ENCODE results near the gene ZNF583.

The ZNF583 gene

GRCh38 chr19:56405062-56405461, 930 bp downstream of the ZNF583 start:
- TF ChIP-seq SIN3A (IDR thresholded peaks at IDR 0.05; ENCODE audit: borderline replicate concordance, insufficient read depth, low read length) (no peak), REST (IDR thresholded peaks at IDR 0.05; ENCODE audit: insufficient read depth in 1 of 2, low read depth in 2 of 2, low read length in 2 of 2) (no peak), POLR2AphosphoS5 (IDR thresholded peaks at IDR 0.05; ENCODE audit: low read depth, low read length) (no peak), FOXP2 (optimal IDR thresholded peaks at IDR 0.05; ENCODE audit: borderline replicate concordance, extremely low read depth, extremely low read length, insufficient read depth) (no peak), TAF1 (IDR thresholded peaks at IDR 0.05; ENCODE audit: borderline replicate concordance, insufficient read depth, low read length) (no peak)

- TF ChIP-seq TAF1 (IDR thresholded peaks at IDR 0.05; ENCODE audit: borderline replicate concordance, insufficient read depth, low read length) (no peak), FOXP2 (optimal IDR thresholded peaks at IDR 0.05; ENCODE audit: borderline replicate concordance, extremely low read depth, extremely low read length, insufficient read depth) (no peak), SIN3A (IDR thresholded peaks at IDR 0.05; ENCODE audit: borderline replicate concordance, insufficient read depth, low read length) (no peak)
Measured at GRCh38 chr19:56423276-56423984, 19.3 kb downstream of the ZNF583 start.

GRCh38 chr19:56423985-56424353, 19.8 kb downstream of the ZNF583 start:
- TF ChIP-seq REST (IDR thresholded peaks at IDR 0.05; ENCODE audit: insufficient read depth in 1 of 2, low read depth in 2 of 2, low read length in 2 of 2) (no peak), FOXP2 (optimal IDR thresholded peaks at IDR 0.05; ENCODE audit: borderline replicate concordance, extremely low read depth, extremely low read length, insufficient read depth) (no peak), SIN3A (IDR thresholded peaks at IDR 0.05; ENCODE audit: borderline replicate concordance, insufficient read depth, low read length) (no peak)

- TF ChIP-seq REST (IDR thresholded peaks at IDR 0.05; ENCODE audit: insufficient read depth in 1 of 2, low read depth in 2 of 2, low read length in 2 of 2) (no peak), TAF1 (IDR thresholded peaks at IDR 0.05; ENCODE audit: borderline replicate concordance, insufficient read depth, low read length) (no peak), POLR2AphosphoS5 (IDR thresholded peaks at IDR 0.05; ENCODE audit: low read depth, low read length) (no peak), SIN3A (IDR thresholded peaks at IDR 0.05; ENCODE audit: borderline replicate concordance, insufficient read depth, low read length) (no peak), FOXP2 (optimal IDR thresholded peaks at IDR 0.05; ENCODE audit: borderline replicate concordance, extremely low read depth, extremely low read length, insufficient read depth) (no peak)
Measured at GRCh38 chr19:56441206-56441792, 37.2 kb downstream of the ZNF583 start.

- TF ChIP-seq TAF1 (IDR thresholded peaks at IDR 0.05; ENCODE audit: borderline replicate concordance, insufficient read depth, low read length) (no peak), REST (IDR thresholded peaks at IDR 0.05; ENCODE audit: insufficient read depth in 1 of 2, low read depth in 2 of 2, low read length in 2 of 2) (no peak), POLR2AphosphoS5 (IDR thresholded peaks at IDR 0.05; ENCODE audit: low read depth, low read length) (no peak), FOXP2 (optimal IDR thresholded peaks at IDR 0.05; ENCODE audit: borderline replicate concordance, extremely low read depth, extremely low read length, insufficient read depth) (no peak), SIN3A (IDR thresholded peaks at IDR 0.05; ENCODE audit: borderline replicate concordance, insufficient read depth, low read length) (no peak)
Measured at GRCh38 chr19:56474308-56474707, 70.2 kb downstream of the ZNF583 start.

Data from PFSK-1 (cell line).